ENCODE measurements around the gene TSPAN15.

TSPAN15 gene

DNA sequence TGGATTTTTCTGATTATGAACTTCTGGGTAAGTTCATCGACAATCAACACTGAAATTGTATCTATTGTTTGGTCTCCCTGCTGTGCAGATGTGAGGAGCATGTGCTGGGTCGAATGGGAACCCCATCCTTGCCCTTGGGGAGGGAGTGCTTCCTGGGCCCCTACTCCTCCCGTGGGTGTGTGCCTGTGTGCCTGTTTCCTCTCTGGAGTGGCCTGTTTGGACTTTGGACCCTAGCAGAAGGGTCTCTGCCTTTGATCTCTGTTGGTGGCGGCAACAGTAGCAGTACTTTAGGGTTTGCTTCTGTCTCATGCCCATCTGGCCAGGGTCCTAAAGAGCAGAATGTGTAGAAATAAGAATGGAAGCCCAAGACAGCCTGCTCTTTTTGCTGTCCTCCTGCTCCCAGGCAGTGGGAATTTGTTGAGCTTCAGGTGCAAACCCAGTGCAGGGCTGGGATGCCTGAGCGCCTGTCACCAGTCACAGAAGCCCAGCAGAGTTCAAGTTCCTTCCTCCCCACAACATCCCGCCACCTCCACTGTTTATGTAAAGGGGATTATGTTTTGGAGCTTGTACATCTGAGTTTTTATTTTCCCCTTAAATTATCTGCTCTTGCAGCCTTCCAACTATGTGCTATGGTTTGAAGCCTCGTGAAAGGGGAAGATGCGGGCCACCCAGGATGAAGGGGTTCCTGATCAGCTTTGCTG lies 33.1 kb upstream of the TSPAN15 start:
- DNase-seq, result no peak

DNA sequence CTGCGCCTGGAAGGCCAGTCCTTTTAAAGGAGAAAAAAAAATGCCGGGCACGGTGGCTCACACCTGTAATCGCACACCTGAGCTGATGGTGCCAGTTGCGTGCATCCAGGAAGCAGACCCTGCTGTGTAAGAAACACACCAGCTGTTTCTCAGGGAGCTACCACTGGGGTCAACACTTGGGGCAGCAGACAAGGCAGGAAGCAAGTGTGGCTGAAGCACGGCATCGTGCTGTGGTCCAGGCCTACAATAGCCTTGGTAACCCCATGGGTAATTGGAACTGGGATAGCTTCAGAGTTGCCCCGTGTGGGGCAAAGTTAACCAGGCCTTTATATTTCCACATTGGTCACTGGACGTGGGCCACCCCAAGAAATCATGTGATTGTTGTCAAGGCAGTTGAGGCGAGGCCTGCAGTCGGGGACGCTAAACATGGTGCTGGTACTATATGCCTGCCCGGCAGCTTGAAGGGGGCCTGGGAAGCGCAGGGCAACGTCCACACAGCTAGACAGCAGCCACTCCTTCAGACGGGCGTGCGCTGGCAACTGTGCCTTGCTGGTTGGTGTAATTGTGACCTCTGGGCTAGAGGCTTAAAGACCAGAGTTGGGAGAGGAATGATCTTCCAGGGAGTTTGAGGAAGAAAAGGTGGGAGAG lies 32.0 kb upstream of the TSPAN15 start:
- DNase-seq, result no peak

DNA sequence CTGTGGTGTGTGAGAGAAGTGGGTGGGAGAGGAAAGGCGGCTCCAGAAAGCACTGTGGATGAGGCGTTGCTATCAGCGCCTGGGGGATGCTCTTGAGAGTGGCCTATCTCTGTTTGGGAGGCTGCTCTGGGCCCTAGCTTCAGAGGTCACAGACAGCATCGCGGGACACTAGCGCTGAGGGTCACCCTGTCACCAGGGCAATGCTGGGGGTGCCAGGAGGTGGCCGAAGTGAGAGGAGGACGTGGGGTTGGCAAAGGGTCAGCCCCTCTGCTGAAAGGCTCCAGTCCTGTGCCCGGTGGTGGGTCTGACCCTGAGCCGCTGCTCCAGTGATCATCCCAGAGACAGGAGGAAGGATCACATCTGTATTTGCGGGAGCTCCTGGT lies 31.5 kb upstream of the TSPAN15 start:
- no peak for DNase-seq

DNA sequence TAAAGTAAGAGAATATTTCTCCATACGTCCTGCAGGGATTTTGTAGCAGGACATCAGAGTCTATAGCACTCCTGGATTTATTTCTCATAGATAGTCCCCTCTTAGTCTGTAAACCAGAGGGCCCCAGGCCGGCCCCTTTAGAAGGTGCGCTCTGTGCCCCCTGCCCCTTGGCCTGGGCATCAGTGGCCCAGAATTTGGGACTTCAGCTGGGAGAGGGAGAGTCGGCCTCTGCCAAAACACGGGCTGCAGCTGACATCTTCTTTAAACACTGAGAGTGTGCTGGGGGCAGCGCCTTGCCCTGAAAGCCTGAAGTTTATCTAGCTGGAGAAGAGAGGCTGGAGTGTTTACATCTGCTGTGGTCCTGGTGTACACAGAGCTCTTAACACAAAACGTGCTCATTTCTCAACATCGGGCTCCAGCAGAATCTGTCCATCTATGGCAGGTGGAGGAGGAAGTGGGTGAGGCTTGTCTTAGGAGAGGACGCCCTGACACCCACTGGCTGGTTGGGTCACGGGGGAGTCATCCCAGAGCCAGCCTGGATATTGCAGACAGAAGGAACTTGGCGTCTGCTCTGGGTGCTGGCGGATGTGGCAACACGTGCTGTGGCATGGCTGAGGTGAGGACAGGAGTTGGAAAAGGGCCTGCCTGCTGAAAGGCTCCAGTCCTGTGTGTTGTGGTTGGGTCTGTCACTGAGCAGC lies 29.5 kb upstream of the TSPAN15 start:
- no peak for DNase-seq

DNA sequence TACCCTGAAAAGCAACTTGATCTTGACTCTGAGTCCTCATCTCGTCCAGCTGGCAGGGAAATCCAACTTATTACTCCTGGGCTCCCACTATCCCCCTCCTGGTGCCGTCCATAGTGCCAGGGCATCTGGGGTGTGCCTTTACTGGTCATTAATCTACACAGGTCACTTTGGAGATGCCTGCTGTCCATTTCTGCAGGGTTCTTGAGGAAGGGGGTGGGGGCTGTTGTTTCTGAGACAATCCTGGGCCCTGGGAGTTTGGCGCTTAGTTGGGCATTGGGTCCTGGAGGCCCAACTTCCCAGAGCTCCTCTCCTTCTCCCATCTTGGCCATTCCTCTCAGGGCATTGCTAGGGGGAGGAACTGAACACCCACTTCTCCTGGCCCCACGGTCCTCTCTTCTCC lies 28.6 kb upstream of the TSPAN15 start:
- no peak for DNase-seq

DNA sequence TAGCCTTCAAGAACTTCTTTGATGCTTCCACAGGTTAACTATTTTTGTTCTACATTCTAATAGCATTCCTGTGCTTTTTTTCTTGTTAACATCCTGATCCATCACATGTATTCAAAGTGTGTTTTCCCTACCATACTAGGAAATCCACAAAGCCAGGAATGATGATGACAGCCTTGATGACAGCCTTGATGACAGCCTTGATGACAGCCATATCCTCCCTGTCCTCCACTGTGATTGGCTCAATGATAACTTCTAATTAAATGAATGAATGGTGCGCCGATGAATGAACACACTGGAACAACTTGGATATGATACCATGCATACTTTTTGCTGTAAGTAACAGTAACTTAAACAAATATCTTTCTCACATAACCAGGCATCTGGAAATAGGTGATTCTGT lies 26.2 kb upstream of the TSPAN15 start:
- no peak for DNase-seq

DNA sequence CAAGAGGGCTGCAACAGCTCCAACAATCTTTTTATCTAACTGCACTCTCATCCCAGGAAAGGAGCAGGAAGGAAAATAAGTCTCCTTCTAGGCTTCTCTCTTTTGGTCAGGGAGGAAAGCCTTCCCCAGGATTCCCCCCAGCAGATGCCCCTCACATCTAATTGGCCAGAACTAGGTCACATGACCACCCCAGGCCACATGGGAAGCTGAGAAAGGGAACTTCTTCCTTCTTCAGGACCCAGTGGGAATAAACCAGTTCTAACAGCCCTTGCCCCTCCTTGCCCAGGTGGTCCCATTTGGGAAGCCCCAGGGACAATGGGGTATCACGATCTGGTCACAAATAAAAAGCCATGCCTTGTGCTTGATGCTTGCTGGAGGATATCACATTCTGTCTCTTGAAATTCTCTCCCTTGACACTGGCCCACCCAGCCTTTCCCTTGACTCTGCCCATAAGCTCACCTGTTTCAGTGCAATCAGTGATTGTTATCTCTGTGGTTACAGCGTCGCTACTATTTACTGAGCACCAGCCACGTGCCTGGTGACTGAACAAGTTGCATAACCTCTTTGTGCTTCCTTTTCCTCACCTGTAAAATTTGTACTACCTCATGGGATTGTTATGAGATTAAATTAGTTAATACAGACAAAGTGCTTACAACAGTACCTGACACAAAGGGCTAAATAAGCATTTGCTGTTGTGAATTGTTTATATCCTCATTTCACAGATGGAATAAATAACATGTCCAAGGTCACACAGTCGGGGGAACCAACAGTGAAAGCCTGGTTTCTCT lies 25.6 kb upstream of the TSPAN15 start:
- DNase-seq, result peak; percentile 44

DNA sequence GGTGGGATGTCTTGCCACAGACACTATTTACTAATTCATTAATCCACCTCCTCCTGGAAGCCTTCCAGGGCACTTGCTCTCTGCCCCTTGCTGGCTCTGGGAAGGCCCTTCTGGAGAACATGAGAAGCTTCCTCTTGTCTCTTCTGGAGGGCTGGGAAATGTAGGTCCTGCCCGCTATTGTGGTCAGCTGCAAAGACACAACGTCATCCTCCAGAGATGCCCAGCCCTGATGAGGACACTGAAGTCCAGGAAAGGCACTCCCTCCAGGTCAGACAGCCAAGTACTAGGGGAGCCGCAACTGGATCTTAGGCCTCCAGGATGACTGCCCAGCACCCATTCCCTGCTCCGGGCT lies 24.9 kb upstream of the TSPAN15 start:
- no peak for DNase-seq

DNA sequence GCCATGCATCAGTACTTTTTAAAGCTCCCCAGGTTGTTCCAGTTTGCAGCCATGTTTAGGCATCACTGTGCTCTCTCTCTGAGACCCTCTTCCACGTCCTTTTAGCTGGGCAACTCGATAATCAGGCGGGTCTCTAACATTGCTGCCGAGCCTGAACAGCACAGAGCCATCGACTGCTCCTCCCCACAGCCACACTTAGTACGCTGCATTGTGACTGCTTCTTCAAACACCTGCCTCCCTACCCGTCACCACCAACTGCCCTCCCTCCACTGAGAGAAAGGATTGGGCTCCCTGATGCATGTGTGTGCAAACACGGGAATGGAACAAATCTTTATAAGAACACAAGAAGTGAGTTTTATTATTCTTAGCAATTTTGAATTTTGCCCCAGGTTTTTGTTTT lies 23.1 kb upstream of the TSPAN15 start:
- no peak for DNase-seq

DNA sequence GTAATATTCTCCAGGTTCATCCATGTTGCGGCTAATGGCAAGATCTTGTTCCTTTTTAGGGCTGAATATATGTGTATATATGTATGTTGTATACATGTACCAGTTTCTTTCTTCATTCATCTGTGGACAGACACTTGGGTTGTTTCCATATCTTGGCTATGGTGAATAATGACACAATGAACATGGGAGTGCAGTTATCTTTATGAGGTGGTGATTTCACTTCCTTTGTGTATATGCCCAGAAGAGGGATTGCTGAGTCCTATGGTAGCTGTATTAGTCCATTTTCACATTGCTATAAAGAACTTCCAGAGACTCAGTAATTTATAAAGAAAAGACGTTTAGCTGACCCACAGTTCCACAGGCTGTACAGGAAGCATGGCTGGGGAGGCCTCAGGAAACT lies 17.1 kb upstream of the TSPAN15 start:
- DNase-seq, result no peak

DNA sequence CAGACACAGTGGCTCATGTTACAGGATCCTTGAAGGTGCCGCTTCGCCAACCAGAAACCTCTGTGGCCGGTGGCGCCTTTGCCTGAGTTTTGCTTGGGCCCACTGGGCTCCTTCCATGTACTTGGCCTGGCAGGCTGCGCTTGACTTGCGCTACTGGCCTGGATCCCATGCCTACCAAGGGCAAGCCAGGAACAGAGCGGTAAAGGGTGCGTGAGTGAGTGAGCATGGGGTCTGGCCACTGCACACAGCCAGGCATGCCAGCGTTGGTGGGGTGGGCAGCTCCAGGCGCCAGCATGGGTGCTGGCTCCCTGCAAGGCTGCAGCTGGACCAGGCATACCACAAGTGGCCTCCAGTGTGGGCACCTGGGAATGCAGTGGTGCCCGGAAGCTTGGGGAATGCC lies 16.3 kb upstream of the TSPAN15 start:
- DNase-seq, result no peak

DNA sequence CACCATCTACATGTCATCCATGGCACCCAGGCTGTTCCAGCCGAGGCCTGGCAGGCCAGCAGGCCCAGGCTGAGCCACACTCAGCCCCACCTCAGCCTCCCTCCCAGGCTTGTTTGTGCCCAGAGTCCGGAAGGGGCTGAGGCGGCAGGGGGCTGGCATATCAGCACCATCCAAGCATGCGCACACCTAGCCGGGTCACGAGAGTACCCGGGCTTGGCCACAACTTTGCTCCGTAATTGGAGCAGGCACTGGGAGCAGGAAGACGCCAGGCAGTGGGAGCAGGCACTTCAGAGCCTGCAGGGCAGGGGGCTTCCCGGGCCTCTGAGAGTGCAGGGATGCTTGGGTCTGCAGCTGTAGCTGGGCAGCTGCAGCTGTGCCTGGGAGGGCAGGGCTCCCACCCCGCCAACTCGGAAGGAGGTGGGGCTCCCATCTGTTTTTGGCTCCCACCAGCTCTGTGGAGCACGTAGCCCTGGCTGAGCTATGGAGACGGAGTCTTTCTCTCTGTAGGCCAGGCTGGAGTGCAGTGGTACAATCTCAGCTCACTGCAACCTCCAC lies 15.2 kb upstream of the TSPAN15 start:
- no peak for DNase-seq

DNA sequence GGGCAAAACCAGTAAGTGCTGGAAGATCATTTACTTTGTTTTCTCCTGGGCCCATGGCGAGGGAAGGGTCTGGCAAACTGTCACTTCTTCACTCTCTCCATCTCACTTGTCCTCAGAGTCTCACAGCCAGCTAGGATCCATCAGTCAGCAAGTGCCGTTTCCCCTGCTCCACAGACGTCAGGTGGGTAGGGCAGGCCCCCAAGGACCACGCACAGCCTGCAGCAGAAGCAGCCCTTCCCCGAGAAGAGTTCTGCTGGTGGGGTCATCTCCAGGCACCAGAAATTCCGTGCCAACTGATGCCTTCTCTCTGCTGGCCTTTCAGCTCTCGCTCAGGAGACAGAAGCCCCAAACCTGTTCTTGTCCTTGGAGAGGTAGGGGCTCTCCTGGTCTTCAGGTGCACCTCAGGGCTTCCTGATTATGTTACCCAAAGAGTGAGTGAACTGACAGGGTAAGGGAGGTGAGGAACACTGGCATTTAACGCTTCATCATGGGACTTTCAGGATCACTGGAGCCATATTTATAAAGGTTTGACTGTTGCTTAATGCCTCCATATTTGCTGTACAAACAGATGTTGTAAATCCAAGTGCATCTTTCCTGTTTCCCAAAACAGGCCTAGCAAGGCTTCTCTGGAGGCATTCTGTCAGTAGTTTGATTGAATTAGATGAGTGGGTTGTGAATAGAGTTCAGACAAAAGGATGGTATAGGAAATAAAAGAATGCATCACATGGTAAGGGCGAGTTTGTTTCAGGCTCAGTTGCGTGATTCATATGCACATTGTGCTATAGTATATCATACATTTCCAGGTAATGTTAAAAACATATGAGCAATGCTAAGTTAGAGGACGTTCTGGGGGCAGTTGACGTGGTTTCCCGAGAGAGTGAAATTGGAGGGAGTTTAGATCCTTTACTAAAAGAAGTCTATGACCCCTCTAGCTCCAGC lies 13.7 kb upstream of the TSPAN15 start:
- no peak for DNase-seq

DNA sequence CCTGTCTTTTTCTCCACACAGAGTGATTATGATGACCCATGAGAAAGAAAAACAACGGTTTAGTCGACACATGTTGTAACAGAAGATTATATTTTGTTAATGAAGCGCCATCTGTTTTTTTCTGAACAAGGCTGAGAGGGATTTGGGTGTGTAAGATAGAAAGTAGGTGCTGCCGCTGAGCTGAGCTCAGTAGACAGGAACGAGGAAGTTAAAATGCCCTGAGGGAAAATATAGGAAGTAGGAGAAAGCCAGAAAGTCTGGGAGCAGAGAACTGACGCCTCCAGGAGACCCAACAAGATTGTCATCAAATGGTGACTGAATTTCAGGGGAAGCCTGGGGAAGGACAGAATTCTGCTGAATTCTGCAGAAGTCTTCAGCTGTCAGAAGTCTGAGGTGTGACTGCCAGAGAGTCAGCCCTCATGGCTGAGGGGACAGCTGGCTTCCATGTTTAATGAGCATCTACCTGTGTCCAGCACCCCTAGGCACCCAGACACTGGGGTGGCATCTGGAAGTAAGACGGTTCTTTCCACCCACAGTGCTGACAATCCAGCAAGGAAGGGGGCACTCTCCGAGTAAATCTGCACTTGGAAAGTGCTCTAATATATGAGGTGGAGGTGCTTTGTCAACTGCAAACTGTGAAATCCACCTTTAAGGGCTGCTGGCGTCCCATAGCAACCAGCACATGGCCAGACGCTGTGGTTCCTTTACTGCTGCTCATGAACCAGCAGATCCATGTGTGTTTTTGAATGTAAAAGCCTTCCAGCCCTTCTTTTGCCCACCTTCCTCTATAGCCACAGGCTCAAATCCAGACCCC lies 12.5 kb upstream of the TSPAN15 start:
- DNase-seq, result no peak

DNA sequence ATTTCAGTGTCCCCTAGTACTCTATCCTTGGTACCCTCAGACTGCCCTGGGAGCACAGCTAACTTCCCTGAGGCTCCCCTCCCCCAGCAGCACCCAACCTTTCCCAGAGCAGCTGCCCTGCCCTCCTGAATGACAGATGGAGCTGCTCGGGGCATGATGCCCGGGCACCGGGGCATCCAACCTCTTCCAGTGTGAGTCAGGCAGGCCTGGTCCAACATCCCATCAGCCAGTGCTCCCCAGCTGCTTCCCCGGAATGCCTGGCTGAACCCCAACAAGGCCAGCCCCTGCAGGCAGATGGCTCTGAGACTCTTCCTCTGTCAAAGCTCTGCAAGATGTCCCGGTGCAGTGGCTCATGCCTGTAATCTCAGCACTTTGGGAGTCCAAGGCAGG lies 11.9 kb upstream of the TSPAN15 start:
- no peak for DNase-seq

DNA sequence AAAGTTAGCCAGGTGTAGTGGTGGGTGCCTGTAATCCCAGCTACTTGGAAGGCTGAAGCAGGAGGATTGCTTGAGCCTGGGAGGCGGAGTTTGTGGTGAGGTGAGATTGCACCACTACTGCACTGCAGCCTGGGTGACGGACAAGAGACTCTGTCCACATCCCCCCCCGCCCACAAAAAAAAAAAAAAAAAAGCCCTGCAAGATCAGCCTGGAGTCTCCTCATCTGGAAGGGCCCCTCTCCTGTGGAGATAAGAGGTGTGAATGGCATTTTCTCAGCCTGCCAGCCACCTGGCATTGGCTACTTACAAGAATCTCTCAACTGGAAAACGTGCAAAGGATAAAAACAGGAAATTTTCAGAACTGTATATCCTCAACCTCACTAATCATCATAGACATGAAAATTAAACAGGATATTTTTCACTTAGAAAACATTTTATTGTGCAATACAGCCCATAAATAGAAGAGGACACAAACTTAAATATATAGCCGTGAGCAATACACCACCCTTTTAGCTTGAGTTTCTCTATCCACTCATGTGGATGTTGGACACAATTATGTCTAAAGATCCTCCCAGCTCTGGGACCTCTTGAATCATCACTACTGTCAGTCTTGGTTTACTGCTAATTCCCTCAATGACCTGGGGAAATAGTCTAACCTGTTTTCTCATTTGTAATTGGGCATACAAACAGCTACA lies 11.3 kb upstream of the TSPAN15 start:
- no peak for DNase-seq

DNA sequence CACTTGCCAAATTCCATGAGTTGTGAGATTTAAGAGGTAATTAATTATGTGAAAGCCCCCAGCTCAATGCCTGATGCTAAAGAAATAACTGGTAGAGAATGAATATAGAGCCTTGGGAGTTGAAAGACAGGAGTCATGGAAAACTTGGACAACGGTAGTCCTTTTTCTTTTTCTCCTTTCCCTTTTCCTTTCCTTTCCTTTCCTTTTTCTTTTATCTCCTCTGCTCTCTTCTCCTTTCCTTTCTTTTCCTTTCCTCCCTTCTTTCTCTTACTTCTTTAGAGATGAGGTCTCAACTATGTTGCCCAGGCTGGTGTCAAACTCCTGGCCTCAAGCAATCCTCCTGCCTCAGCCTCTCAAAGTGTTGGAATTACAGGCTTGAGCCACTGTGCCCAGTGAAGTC lies 7.9 kb upstream of the TSPAN15 start:
- DNase-seq, result no peak

DNA sequence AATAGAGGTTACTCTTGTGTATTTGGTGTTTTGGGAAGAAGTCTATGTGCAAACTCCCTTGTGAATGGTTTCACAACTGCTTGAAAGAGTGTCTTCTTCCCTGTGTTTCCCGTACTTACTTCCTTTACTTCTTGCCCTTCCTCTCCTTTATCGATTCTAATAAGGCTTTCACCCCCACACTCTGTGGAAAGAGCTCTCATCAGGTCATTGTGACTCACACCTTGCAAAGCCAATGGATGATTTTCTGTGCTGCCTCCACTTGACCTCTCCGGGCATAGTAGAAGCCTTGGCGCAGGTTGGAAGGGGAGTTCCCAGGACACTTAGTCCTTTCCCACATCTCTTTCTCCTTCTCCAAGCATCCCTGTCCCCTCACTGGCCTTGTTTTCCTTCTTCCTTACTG lies 6.2 kb upstream of the TSPAN15 start:
- DNase-seq, result no peak

DNA sequence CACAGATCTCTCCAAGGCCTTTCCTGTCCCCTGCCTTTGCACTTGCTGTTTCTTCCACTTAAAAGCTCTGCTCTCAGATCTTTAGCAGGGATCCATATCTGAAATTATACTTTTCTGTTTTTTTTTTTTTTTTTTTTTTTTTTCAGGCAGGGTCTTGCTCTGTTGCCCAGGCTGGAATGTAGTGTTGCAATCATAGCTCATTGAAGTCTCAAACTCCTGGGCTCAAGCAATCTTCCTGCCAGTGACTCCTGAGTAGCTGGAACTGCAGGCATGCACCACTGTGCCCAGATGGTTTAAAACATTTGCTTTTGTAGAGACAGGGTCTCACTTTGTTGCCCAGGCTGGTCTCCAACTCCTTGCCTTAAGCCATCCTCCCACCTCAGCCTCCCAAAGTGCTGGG lies 5.0 kb upstream of the TSPAN15 start:
- DNase-seq, result no peak

DNA sequence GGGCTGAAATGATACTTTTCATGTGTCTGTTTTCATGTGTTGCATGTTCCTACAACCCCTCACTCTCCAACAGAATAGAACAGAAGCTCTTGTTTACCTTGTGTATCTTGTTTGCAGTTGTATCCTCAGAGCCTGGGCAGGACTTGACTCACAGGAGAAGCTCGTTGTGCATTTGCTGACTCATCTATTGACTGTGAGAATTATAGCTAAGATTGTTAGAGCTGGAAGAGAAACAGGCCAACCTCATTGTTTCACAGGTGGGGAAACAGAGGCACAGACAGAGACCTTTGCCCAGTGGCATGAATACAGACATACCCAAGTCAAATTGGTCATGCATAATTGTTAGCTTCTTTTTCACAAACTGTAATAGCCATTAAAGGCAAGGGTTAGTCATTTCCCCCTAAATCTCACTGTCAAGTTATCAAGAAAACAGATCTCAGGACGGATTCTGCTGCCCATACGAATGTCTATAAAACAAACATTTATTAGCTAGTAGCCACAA lies 4.6 kb upstream of the TSPAN15 start:
- no peak for DNase-seq

DNA sequence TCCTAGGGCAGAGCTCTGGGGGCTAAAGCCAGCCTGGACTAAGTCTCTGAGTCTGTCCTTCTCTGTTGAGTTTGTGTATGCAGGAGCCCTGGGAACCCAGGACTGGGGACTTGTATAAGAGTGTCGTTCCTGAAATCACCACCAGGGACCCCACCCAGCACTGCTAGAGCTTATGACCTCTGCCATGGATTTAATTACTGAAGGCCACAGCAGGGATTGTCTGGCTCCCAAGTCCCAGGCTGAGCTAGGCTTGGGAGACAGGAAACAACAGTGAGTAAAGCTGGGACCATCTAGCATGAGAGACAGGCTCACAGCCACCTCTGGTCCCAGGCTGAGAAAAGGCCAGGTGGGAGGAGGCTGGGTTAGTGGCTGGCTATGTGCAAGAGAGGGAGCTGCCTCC lies 1.4 kb upstream of the TSPAN15 start:
- DNase-seq, result peak; percentile 43
